ENCODE measurements around the gene CLC. TPM values are rescaled to one million over a fixed set of nuclear protein-coding genes. Genes with fewer than 3 reads are reported as not detected.
"Not testable (repeated sequence)": the region's sequence is repeated elsewhere in the genome, so short reads cannot be mapped to it uniquely, and the experiment has no call there.

Gene CLC
- total and polyA plus RNA-seq, 11 donors, result 0.15 to 8.2 (median 1.2) TPM; not detected in 8

DNA sequence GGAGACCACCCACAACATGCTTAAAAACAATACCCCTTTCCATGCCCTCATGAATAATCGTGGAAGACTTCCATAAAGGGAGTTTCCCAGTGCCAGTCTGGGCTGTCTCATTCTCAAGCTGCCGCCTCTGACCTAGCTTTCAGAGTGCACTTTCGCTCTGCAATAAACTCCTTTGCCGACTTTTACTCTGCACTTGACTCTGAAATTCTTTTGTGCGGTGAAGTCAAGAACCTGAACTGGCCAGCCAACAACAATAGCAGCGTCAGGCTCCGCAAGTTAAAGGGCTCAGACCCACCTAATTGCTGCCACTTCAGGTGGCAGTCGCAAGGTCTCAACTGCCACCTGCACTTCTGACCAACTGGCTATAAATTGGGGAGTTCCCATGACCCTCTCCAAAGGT lies 30.5 kb upstream of the CLC start:
- TF ChIP-seq POLR2A (IDR thresholded peaks at IDR 0.05), result no peak
- TF ChIP-seq, protein P1, sequence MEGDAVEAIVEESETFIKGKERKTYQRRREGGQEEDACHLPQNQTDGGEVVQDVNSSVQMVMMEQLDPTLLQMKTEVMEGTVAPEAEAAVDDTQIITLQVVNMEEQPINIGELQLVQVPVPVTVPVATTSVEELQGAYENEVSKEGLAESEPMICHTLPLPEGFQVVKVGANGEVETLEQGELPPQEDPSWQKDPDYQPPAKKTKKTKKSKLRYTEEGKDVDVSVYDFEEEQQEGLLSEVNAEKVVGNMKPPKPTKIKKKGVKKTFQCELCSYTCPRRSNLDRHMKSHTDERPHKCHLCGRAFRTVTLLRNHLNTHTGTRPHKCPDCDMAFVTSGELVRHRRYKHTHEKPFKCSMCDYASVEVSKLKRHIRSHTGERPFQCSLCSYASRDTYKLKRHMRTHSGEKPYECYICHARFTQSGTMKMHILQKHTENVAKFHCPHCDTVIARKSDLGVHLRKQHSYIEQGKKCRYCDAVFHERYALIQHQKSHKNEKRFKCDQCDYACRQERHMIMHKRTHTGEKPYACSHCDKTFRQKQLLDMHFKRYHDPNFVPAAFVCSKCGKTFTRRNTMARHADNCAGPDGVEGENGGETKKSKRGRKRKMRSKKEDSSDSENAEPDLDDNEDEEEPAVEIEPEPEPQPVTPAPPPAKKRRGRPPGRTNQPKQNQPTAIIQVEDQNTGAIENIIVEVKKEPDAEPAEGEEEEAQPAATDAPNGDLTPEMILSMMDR (IDR thresholded peaks at IDR 0.05), result no peak
- H3K36me3 ChIP-seq, result no peaks in the 10 kb centered on the region
- 76 to 84% (median 80%) methylated on average over 8 of the region's 8 CpGs for WGBS, 4 donors
- DNase-seq (no peak), ATAC-seq (no peak)
- peaks cover 0 to 9% (median 0%) of the 10 kb centered on the region in 9 donors for H3K27me3 ChIP-seq
- intact Hi-C loops (cut with DNase I), result loop anchor here in 4 of 10 donors (5.0 to 10.0 kb wide), 2 partner anchors 214 to 216 kb away; no protein-coding TSS in a partner anchor
- H3K4me3 ChIP-seq, result no peak overlapping the region
- H3K9me3 ChIP-seq, result peaks cover 0 to 12% (median 5%) of the 10 kb centered on the region in 12 donors
- H3K4me1 ChIP-seq, result no peaks in the 10 kb centered on the region
- no peak overlapping the region for H3K27ac ChIP-seq

DNA sequence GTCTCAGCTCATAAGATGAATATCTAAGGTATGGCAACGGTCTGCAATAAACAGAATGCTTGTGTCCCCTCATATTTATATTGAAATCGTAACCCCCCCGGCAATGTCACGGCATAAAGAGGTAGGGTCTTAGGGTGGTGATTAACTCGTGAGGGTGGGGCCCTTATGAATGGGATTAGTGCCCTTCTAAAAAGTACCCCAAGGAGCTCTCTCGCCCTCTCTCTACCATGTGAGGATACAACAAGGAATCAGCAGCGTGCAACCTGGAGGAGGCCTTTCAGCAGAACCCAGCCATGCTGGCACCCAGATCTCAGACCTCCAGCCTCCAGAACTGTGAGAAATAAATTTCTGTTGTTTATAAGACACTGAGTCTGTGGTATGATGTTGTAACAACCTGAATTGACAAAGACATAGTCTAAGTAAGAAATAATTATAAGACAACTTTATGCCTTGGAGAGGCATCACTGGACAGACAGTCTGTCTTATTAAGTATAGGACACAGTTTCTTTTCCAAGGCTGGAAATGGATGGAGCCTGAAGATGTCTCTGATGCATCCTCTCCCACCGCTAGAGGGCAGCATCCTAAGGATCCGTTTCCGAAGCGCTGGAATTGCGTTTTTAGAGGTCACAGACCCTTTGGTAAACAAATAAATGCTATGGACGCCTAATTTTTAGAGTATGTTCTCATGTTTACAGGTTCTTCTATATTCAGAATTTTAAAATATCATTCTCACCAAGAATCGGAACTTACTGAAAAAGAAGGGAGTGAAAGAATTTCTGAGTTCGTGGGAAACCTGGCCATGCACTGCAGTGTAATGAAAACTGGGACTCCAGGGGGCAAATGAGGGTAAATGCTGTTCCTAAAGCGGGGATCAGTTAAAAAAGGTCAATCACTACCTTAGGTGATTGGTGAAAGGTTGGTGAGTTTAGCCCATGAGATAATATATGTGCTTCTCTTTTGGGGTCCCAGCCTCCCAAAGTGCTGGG lies 27.6 kb upstream of the CLC start:
- DNase-seq, result peak in 3 of 5 donors; percentile 17 to 28 (median 21)
- no peak overlapping the region for H3K4me3 ChIP-seq
- H3K27me3 ChIP-seq, result peaks cover 0 to 10% (median 0%) of the 10 kb centered on the region in 9 donors
- 42 to 44% (median 43%) methylated on average over 16 of the region's 16 CpGs for WGBS, 4 donors
- no peak for TF ChIP-seq POLR2A (IDR thresholded peaks at IDR 0.05)
- TF ChIP-seq, protein P1 (IDR thresholded peaks at IDR 0.05), result peak; percentile 48 to 87 (median 66)
- H3K9me3 ChIP-seq, result peaks cover 0 to 12% (median 5%) of the 10 kb centered on the region in 12 donors
- no peak for ATAC-seq
- H3K27ac ChIP-seq, result no peak overlapping the region
- no peaks in the 10 kb centered on the region for H3K36me3 ChIP-seq
- H3K4me1 ChIP-seq, result no peaks in the 10 kb centered on the region
- intact Hi-C loops (cut with DNase I), result loop anchor here in 4 of 10 donors (2.0 to 10.0 kb wide), 3 partner anchors 79 to 213 kb away; no protein-coding TSS in a partner anchor

DNA sequence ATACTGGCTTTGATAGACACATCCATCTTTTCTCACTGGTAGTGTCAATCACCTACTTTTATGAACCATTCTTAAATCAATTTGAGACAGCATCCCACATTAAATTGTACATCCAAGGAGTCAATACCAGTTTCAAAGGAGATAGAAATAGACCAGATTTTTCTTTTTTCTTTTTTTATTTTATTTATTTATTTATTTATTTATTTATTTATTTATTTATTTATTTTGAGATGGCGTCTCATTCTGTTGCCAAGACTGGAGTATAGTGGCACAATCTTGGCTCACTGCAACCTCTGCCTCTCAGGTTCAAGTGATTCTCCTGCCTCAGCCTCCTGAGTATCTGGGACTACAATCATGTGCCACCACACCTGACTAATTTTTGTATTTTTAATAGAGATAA lies 24.0 kb upstream of the CLC start:
- H3K27ac ChIP-seq, H3K36me3 ChIP-seq, ATAC-seq, DNase-seq, H3K4me3 ChIP-seq, H3K4me1 ChIP-seq: not testable (repeated sequence)
- intact Hi-C loops (cut with DNase I), result loop anchor here in 3 of 10 donors (10.0 kb wide), 1 partner anchor 207 kb away; no protein-coding TSS in a partner anchor
- Histone ChIP-seq H3K9me3 (peaks cover 0 to 11% (median 5%) of the 10 kb centered on the region in 12 donors), H3K27me3 (peaks cover 0 to 24% (median 2%) of the 10 kb centered on the region in 9 donors)
- WGBS, 4 donors, result 91 to 96% (median 94%) methylated on average over 1 of the region's 1 CpG

DNA sequence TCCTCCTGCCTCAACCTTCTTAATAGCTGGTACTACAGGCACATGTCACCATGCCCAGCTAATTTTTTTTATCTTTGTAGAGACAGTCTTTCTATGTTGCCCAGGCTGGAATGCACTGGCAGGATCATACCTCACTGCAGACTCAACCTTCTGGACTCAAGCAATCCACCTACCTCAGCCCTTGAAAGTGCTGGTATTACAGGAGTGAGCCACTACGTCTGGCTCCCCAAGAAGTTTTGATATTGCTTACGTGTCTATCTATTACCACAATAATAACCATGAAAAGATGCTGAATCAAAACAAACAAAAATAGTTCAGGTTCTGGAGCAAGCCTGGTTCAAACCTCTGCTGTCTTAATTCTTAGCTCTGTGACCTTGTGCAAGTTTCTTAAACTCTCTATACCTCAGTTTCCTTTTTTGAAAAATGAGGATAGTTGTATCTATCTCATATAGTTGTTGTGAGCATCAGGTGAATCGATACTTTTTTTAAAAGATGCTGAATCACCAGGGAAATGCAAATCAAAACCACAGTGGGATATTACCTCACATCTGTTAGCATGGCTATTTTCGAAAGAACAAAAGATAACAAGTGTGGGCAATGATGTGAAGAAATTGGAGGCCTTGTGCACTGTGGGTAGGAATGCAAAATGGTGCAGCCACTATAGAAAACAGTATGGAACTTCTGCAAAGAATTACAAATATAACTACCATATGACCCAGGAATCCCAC lies 21.8 kb upstream of the CLC start:
- WGBS, 4 donors, result 57 to 73% (median 68%) methylated on average over 4 of the region's 4 CpGs
- H3K36me3 ChIP-seq, result no peaks in the 10 kb centered on the region
- DNase-seq, result no peak
- peaks cover 0 to 24% (median 2%) of the 10 kb centered on the region in 9 donors for H3K27me3 ChIP-seq
- TF ChIP-seq POLR2A (IDR thresholded peaks at IDR 0.05), result no peak
- TF ChIP-seq, protein P1 (IDR thresholded peaks at IDR 0.05), result no peak
- intact Hi-C loops (cut with DNase I), result loop anchor here in 3 of 10 donors (10.0 kb wide), 1 partner anchor 205 kb away; no protein-coding TSS in a partner anchor
- ATAC-seq, result no peak
- peaks cover 0 to 2% (median 0%) of the 10 kb centered on the region in 12 donors for H3K9me3 ChIP-seq
- no peaks in the 10 kb centered on the region for H3K4me1 ChIP-seq
- H3K4me3 ChIP-seq, result no peak overlapping the region
- no peak overlapping the region for H3K27ac ChIP-seq

Data from heart left ventricle (tissue), 16 donors.